Loucy (cell line): Measurements from ENCODE around the gene ZDHHC14.
"Not testable (repeated sequence)": the region's sequence is repeated elsewhere in the genome, so short reads cannot be mapped to it uniquely, and the experiment has no call there.

Experiments
- H2AFZ ChIP-seq: fragments of 200-600 bp; sonication (generic); 2 replicates; pipeline ENCODE4 v1.6.0; 2016; ENCODE audit warnings: antibody characterized with exemption, mild to moderate bottlenecking, low read length, moderate library complexity
- H3F3A ChIP-seq: fragments of 200-600 bp; 2 replicates; pipeline ENCODE4 v1.6.0; 2016; ENCODE audit warnings: antibody characterized with exemption, low read depth, mild to moderate bottlenecking
- H3K27me3 ChIP-seq: fragments of 200-600 bp; sonication (generic); 2 replicates; pipeline ENCODE4 v1.6.1; 2014; ENCODE audit warnings: low read length, mild to moderate bottlenecking; ENCODE audit not compliant: insufficient read depth, poor library complexity, severe bottlenecking
- H3K36me3 ChIP-seq: fragments of 200-600 bp; sonication (generic); 2 replicates; pipeline ENCODE4 v1.6.1; 2016; ENCODE audit warnings: low read length; ENCODE audit not compliant: insufficient read depth
- H3K4me1 ChIP-seq: fragments of 200-600 bp; sonication (generic); 2 replicates; pipeline ENCODE4 v1.5.1; 2014; ENCODE audit warnings: low read length, mild to moderate bottlenecking; ENCODE audit not compliant: insufficient read depth, poor library complexity, severe bottlenecking
- H3K4me2 ChIP-seq: fragments of 200-600 bp; sonication (generic); 2 replicates; pipeline ENCODE4 v1.6.0; 2014; ENCODE audit warnings: antibody characterized with exemption, low read length, low read depth, mild to moderate bottlenecking; ENCODE audit not compliant: poor library complexity, severe bottlenecking
- H3K4me3 ChIP-seq: fragments of 200-600 bp; sonication (generic); 2 replicates; pipeline ENCODE4 v1.5.1; 2014; ENCODE audit warnings: low read length, mild to moderate bottlenecking, mixed read lengths; ENCODE audit not compliant: poor library complexity, severe bottlenecking
- H3K79me2 ChIP-seq: fragments of 200-600 bp; sonication (generic); 2 replicates; pipeline ENCODE4 v1.6.1; 2014; ENCODE audit warnings: low read length; ENCODE audit not compliant: insufficient read depth
- H3K9ac ChIP-seq: fragments of 200-600 bp; sonication (generic); 2 replicates; pipeline ENCODE4 v1.6.0; 2014; ENCODE audit warnings: mild to moderate bottlenecking, low read depth, low read length, moderate library complexity; ENCODE audit not compliant: poor library complexity, severe bottlenecking
- H3K9me2 ChIP-seq: fragments of 200-600 bp; sonication (generic); replicated peaks from 2 replicates; pipeline ENCODE4 v1.6.1; 2016; ENCODE audit warnings: low read depth, low read length, mixed read lengths
- H3K9me3 ChIP-seq: fragments of 200-600 bp; sonication (generic); 2 replicates; pipeline ENCODE4 v1.6.1; 2014; ENCODE audit warnings: mild to moderate bottlenecking, antibody characterized with exemption, low read length, low read depth; ENCODE audit not compliant: insufficient read depth
- H4K20me1 ChIP-seq: fragments of 200-600 bp; sonication (generic); 2 replicates; pipeline ENCODE4 v1.6.0; 2014; ENCODE audit warnings: antibody characterized with exemption, low read length, mild to moderate bottlenecking; ENCODE audit not compliant: insufficient read depth, poor library complexity, severe bottlenecking
- CTCF ChIP-seq: fragments of 200-600 bp; sonication (generic); conservative IDR thresholded peaks from 2 replicates; pipeline ENCODE4 v1.5.1; 2014; ENCODE audit warnings: mild to moderate bottlenecking, antibody characterized with exemption, low read length
- EZH2phosphoT487 ChIP-seq: fragments of 200-600 bp; IDR thresholded peaks from 2 replicates; pipeline ENCODE4 v1.6.1; 2018; ENCODE audit warnings: antibody characterized with exemption, mild to moderate bottlenecking, moderate library complexity, borderline replicate concordance

Gene ZDHHC14

GRCh38 chr6:157688960-157689599 is 308.1 kb downstream of the ZDHHC14 start:
- Histone ChIP-seq H4K20me1 (no peaks in the 10 kb centered on the region), H3F3A (no peaks in the 10 kb centered on the region), H3K4me1 (no peaks in the 10 kb centered on the region), H2AFZ (no peak overlapping the region), H3K9me2 (no peaks in the 10 kb centered on the region), H3K4me2 (no peak overlapping the region), H3K27me3 (no peaks in the 10 kb centered on the region), H3K9ac (no peak overlapping the region), H3K4me3 (no peak overlapping the region), H3K79me2 (no peaks in the 10 kb centered on the region), H3K36me3 (no peaks in the 10 kb centered on the region), H3K9me3 (no peaks in the 10 kb centered on the region)
- TF ChIP-seq CTCF (no peak), EZH2phosphoT487 (no peak)

- Histone ChIP-seq H4K20me1 (no peaks in the 10 kb centered on the region), H3K4me1 (no peaks in the 10 kb centered on the region), H3K4me2 (no peak overlapping the region), H3K36me3 (no peaks in the 10 kb centered on the region), H3K79me2 (no peaks in the 10 kb centered on the region), H3K9me2 (no peaks in the 10 kb centered on the region), H3F3A (no peaks in the 10 kb centered on the region), H3K27me3 (no peaks in the 10 kb centered on the region), H2AFZ (no peak overlapping the region), H3K4me3 (no peak overlapping the region), H3K9ac (no peak overlapping the region), H3K9me3 (no peaks in the 10 kb centered on the region)
- TF ChIP-seq CTCF: no peak
- TF ChIP-seq EZH2phosphoT487: no peak
These were observed 308.9 kb downstream of the ZDHHC14 start for GRCh38 chr6:157689875-157690274.

GRCh38 chr6:157690441-157691210 is 309.6 kb downstream of the ZDHHC14 start:
- TF ChIP-seq CTCF (no peak), EZH2phosphoT487 (no peak)

GRCh38 chr6:157691621-157692020 is 310.6 kb downstream of the ZDHHC14 start:
- not testable (repeated sequence) for H3K9ac ChIP-seq, H3K27me3 ChIP-seq, H3K36me3 ChIP-seq, H3K4me3 ChIP-seq, H3K4me2 ChIP-seq, H3F3A ChIP-seq, H4K20me1 ChIP-seq, H3K79me2 ChIP-seq, H3K9me2 ChIP-seq, H3K9me3 ChIP-seq, H3K4me1 ChIP-seq, H2AFZ ChIP-seq

More at GRCh38 chr6:157690441-157691210, 309.6 kb downstream of the ZDHHC14 start:
- Histone ChIP-seq H3K36me3 (no peaks in the 10 kb centered on the region), H3K79me2 (no peaks in the 10 kb centered on the region), H3K4me1 (no peaks in the 10 kb centered on the region), H3K9ac (no peak overlapping the region), H3K9me3 (no peaks in the 10 kb centered on the region), H3K9me2 (no peaks in the 10 kb centered on the region), H3K4me3 (no peak overlapping the region), H3K27me3 (no peaks in the 10 kb centered on the region), H2AFZ (no peak overlapping the region), H3F3A (no peaks in the 10 kb centered on the region), H4K20me1 (no peaks in the 10 kb centered on the region), H3K4me2 (no peak overlapping the region)
